C4-2B (cell line): ENCODE data around the gene MDK.

Experiments
- H3K27ac ChIP-seq: fragments of 450-650 bp; 2 replicates; pipeline ENCODE4 v1.5.1; 2017
- ZFX ChIP-seq: fragments of 450-650 bp; IDR thresholded peaks from 2 replicates; pipeline ENCODE4 v1.6.1; 2017
- TF ChIP-seq, protein P1 (sequence below): fragments of 450-650 bp; conservative IDR thresholded peaks from 2 replicates; pipeline ENCODE4 v1.5.1; 2017; ENCODE audit warnings: mild to moderate bottlenecking

Gene MDK

DNA sequence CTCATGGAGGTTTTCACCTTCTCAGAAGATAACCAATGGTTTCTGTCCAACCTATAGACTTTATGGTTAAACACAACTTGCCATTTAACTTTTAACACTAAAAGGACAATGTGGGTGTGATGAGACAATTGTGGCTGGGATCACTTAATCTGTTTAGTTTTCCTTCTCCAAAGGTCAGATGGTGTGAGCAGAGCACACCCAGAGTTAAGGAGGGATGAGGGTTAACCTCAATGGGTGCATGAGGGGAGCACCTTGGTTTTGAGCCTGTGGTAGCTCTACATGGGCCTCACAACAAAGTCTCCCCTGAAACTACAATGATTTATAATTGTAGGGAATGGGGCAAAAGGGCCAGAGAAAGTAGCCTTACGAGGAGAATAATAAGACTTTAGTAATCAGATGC, 39.0 kb downstream of the MDK start:
- no peak overlapping the region for H3K27ac ChIP-seq
- no peak for TF ChIP-seq ZFX
- TF ChIP-seq, protein P1, sequence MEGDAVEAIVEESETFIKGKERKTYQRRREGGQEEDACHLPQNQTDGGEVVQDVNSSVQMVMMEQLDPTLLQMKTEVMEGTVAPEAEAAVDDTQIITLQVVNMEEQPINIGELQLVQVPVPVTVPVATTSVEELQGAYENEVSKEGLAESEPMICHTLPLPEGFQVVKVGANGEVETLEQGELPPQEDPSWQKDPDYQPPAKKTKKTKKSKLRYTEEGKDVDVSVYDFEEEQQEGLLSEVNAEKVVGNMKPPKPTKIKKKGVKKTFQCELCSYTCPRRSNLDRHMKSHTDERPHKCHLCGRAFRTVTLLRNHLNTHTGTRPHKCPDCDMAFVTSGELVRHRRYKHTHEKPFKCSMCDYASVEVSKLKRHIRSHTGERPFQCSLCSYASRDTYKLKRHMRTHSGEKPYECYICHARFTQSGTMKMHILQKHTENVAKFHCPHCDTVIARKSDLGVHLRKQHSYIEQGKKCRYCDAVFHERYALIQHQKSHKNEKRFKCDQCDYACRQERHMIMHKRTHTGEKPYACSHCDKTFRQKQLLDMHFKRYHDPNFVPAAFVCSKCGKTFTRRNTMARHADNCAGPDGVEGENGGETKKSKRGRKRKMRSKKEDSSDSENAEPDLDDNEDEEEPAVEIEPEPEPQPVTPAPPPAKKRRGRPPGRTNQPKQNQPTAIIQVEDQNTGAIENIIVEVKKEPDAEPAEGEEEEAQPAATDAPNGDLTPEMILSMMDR: no peak

DNA sequence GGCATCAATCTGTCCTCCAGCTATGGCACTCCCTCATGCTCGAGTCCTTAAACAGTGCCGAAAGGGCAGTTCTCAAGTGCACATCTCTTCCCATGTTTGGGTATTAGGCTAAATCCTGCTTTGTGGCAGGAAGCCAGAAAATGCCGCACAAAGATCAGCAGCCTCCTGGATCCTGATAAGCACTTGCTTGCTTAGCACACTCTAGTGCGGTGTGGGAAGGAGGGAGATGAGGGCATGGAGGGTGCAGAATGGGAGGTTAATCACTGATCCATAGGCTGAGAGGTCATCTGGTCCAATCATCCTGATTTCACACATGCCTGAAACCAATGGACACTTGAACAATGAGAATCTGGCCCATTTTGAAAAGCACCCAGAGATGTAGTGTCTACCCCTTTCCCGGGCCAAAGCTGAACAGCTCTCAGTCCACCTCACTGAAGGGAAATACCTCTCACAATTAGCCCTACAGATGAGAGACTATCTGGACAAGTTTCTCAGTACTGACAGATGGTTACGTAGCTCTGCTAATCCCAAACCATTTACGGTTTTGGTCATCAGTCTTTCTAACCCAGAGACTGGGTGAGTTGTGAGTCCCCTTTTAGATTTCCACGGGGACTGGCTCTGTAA, 39.9 kb downstream of the MDK start:
- no peak for TF ChIP-seq ZFX
- TF ChIP-seq, protein P1: no peak
- H3K27ac ChIP-seq: no peak overlapping the region

DNA sequence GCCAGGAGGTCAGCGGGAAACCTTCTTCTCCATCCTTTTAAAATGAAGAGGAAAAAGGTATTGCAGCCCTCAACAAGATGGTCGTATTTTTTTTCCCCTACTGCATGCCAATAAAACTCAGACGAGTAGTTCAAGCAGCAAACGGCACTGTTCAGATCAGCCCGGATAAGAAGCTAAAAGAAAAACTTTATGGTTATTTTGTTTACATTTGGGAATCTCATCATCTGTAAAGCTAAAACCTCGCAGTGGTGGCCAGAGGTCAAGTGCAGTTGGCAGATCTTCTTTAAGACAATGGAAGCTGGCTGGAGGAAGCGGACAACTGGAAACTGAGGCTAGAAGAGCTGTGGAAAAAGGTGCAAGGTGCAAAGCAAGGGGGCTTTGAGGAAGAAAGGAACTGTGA, 41.1 kb downstream of the MDK start:
- H3K27ac ChIP-seq: no peak overlapping the region
- TF ChIP-seq ZFX: no peak
- TF ChIP-seq, protein P1: no peak

DNA sequence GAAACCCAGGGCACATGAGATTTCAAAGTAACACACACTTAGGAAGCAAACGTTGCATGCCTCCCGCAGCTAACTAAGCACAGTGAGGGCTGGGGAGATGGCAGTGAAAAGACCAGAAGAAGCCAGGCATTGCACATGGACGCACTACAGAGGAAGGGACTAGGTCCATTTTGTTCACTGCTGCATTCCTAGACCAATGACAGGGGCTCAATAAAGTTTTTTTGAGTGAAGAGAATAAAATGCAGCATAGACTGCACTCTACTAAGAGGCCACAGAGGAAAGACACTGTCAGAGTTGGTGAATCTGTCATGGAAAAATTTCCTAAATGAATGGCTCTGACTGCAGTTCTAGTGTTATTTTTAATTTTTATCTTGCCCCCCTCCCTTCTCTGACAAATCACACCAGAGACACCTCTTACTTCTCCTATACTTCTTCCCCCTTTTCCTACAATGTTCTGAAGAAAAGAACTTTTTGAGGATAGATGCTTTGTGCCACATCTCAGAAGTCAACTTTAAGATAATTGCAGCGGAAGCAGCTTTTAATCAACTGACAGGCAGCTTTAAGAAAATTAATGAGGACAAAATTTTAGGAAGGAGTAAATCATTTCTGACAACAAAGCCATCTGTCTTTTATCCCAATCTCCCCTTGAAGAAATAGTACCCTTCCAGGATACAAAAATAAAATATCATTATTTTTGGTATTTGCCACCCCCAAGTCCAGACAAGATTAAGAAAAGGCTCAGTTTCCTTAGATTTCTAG, 44.9 kb downstream of the MDK start:
- no peak overlapping the region for H3K27ac ChIP-seq
- TF ChIP-seq ZFX: no peak
- TF ChIP-seq, protein P1: no peak

DNA sequence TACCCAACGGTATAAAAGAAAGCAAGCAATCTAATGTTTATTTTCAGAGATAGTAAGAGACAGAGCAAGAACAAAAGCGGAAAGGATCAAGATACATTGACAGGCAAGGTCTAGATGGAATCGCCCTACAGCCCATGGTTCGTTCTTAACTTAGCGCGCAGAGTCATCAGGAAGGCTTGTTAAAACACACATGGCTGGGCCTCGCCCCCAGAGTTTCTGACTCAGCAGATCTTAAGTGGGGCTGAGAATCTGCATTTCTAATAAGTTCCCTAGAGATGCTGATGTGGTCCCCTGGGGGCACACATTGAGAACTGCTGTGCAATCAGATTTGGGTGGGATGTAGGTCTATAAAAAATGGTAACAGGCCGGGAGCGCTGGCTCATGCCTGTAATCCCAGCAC, 45.9 kb downstream of the MDK start:
- TF ChIP-seq, protein P1: no peak
- no peak for TF ChIP-seq ZFX
- H3K27ac ChIP-seq: no peak overlapping the region

DNA sequence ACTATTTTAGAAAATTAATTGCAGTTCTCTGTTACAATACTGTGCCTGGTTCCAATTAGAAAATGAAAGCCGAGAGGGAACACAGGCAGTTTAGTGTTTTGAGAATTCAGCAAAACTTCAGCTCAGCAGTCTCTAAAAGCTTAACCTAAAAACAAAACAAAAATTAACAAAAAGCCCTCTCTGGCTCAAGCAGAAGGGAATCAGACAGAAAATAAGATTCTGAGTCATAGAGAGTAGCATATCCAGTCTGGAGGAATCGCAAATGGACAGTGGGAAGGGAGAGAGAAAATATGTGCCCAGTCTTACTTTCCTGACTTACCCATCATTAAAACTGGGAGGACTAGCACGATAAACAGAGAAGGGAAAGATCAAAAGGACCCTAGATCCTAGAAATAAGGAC, 48.2 kb downstream of the MDK start:
- TF ChIP-seq, protein P1: no peak
- TF ChIP-seq ZFX: no peak
- H3K27ac ChIP-seq: no peak overlapping the region

DNA sequence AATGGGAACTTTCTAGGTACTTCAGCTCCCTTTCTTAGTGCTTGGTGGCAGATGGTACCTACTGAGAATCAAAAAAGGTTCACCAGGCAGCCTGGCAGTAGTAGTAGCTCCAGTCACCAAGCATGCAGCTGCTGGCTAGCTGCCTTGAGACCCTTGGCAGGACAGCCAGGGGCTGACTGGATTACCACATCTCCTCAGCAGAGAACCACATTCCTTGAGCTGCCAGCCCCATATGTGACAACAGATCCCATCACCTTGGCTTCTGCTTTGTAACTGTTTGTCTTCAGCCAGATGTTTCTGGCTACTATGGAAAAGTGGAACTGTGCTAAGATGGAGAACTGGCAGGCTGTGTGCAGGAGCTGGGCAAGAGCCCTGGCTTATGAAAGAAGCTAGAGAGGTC, 49.7 kb downstream of the MDK start:
- TF ChIP-seq, protein P1: no peak
- no peak for TF ChIP-seq ZFX
- H3K27ac ChIP-seq: no peak overlapping the region
